GM21576 (cell line): ENCODE measurements around the gene MYLK4.

ENCODE experiments used
- ATAC-seq: cut with Tn5 transposase; IDR thresholded peaks from one replicate; pipeline ENCODE4 v1.9.1; 2021; ENCODE audit warnings: mild to moderate bottlenecking, moderate library complexity; ENCODE audit not compliant: unreplicated experiment

Gene MYLK4

GRCh38 chr6:2710412-2710811, 40.3 kb downstream of the MYLK4 start:
- ATAC-seq, result no peak

- no peak for ATAC-seq
These were observed 42.3 kb downstream of the MYLK4 start for GRCh38 chr6:2708456-2708855.

DNA sequence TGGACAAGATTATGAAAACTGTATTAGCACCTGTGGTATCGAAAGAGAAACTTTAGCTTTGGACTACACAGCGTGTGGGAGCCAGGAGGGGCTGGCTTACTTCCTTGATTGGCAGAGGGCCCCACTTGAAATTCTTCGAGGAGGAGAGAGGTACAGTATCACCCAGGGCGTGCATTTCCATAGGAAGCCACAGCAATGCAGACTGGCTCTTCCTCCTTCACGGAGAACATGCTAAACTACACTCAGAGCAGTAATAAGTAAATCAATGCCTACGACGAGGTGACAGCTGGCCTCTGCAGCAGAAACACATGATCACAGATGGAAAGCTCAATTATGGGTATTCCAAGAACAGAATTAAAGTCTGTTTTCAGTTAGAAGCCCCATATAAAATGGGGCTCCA, 44.2 kb downstream of the MYLK4 start:
- ATAC-seq, result no peak

DNA sequence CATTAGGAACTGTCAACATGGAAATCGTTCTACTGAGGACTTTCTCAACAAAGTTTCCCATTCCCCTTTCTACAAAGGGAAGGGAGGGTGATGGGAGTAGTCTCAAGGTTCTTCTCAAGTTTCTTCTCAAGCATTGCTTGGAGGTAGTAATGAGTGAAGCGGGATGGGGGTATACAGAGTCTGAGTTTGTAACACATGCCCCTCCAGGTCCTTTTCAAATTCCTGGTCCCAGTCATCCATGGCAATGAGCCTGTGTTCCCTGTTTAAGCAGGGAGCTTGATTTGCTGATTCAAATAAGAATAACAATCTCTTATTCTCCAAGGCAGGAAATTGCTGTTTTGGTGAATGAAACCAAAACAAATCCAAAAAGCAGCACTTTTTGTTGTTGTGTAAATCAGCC, 45.5 kb downstream of the MYLK4 start:
- no peak for ATAC-seq

DNA sequence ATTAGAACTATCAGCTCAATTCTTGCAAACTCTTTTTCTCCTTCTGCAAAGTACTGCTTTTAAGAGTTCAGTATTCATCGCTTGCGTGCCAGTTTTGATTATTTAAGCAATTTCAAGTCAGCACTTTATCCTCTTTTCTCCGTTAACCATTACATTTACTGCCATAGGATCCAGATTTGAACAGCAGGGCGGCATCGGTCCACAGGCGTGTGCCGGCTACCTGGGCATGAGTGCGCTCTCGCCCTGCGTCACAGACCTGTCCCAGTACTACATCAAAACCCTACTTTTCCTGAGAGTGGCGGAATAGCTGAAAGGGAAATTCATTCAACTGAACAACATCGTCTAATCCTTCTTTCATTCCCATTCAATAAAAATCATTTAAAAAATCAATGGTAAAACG, 53.4 kb downstream of the MYLK4 start:
- ATAC-seq, result no peak

- no peak for ATAC-seq
These were observed 55.1 kb downstream of the MYLK4 start for GRCh38 chr6:2695454-2696095.

DNA sequence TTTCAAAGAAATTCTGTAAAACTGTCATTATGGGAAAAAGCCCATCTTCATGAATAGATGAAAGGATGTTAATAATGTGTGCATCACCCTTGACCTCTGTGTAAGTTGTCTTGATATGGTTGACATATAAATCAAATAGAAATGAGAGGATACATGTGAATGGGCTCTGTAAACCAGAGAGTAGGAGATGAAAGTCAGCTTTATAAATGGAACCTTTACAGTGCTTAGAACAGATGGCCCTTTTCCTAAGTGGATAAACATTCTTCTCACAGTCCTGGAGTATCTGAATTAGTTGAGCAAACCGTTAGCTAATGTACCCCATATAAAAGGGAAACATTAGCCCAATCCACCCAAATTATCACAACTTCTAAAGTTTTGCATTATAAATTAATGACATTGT, 57.5 kb downstream of the MYLK4 start:
- no peak for ATAC-seq

DNA sequence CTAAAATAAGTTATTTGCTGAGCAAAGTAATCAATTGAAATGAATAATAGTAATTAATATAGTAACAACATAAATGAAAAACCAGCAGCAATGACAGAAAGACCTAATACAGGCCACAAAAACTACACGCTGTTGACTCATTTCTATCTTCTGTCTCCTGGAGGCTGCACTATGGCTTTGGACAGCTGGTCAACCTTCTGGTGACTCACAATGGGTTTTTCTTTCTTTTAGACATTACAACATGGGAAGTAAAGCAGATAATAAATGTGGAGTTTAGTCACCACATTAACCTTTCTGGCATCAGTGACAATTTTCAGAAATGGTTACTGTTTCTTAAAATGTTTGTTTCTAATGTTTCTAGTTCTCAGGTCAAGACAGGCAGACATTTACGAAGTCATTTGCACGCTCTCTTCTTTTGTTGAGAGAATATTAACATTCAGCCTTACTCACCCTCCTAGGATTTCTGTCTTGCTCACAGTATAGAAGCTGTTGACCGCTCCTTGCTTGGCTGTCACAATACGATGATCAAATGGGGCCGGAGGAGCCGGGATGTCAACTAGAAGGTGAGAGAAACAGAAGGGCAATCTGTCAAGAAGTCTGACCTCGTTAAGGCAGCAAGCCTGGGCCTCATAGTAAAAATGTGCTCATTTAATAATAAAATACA, 62.2 kb downstream of the MYLK4 start:
- no peak for ATAC-seq

DNA sequence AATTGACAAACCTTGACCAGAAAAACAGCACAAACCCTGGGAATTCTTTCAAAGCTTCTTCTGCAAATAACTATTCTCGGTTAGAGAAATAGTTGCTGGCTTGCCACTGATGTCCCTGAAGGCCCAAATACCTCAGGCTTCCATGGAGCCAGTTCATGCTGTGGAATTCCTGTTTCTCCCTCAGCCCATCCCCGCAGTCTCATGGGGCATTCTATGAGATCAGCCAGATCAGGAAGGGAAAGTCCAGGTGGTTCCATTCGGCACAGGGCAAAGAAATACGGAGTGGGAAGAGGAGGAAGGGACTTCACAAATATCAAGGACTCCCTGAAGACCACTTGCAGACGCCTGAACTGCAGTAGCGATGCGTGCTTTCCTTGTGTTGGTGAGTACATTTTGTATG, 63.3 kb downstream of the MYLK4 start:
- ATAC-seq, result no peak

DNA sequence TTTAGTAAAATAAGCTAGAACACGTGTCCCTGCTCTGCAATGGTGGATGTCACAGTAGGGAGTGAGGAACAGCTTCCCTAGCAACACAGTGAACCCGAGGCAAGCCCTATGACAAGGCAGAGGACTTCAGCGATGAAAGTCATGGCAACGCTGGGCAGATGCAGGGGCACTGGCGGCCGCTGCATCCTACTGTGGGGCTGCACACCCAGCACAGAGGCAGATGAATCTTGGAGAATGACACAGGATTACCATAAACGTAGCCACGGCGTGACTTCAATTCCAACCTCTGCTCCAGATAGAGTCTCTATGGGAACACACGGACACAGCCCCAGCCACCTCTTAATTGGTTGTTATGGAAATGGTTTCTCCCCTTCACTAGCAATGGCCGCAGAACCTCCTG, 64.2 kb downstream of the MYLK4 start:
- ATAC-seq, result no peak

DNA sequence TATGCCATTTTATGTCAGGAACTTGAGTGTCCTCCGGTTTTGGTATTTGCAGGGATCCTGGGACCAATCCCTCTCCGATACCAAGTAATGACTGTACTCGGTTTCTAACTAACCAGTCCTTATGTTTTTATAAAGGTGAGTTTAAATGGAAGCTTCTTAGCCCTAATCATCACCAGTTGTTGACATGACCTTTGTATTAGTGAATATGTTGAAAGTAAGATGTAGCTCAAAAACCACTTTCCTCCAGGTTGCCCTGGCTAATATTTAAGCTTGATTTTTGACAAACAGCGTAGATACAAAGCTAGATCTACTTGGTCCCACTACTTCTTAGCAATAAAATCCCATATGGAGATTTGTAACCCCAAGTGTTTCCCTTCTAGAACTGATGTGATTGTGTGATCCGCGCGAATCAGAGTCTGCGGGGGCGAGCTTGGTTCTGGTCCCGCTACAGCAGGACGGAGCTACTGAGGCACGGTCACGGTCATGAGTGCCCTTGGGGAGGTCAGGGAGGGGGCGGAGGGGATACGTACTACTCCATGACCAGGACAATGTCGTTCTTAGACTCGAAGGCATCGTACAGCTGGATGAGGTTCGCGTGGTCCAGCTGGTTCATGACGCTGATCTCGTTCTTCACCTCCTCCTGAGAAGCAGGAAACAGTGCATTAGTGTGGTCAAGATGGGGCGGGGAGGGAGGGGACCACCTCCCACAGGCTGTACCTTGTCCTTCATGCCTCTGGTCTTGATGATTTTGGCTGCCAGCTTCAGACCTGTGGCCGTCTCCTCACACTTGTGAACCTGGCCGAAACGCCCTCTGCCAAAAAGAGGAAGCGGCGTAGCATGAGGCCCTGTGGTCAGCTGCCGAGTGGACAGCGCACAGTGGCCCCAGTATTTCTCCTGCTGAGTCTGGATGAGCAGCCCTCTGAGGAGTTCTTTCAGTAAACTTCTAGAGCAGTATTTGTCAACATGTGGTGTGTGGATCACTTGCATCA, 65.7 kb downstream of the MYLK4 start:
- ATAC-seq, result no peak

- ATAC-seq, result no peak
These were observed 66.5 kb downstream of the MYLK4 start for GRCh38 chr6:2684103-2684749.

DNA sequence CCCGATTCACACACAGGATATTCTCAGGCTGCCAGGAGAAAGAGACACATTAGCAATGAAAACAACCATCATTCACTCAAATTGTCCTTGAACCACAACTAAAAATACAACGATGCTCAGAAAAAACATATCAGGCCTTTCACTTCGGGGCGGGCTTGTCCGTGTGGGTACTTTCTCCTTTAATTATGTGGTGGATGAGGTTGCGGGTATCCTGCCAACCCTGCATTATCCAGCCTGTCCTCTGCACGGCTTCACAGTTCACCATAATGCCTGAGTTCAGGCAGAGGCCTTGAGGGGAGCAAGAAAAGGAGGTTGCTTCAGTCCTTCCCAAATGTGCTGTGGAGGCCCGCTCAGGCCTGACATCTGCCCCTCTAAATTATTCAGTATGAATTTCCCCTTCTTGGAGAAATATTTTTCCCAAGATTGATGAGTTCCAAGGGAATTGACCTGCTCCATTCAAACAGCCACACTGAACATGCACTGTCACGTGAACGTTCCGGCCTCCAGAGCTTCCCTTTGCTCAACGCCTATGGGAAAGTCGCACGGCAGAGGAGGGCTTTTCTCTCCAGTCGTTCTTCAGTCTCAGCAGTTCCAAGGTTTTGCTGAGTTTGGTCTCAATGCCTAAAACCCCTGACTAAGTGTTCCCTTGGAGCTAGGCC, 70.3 kb downstream of the MYLK4 start:
- no peak for ATAC-seq

GRCh38 chr6:2677080-2677593, 73.6 kb downstream of the MYLK4 start:
- no peak for ATAC-seq

DNA sequence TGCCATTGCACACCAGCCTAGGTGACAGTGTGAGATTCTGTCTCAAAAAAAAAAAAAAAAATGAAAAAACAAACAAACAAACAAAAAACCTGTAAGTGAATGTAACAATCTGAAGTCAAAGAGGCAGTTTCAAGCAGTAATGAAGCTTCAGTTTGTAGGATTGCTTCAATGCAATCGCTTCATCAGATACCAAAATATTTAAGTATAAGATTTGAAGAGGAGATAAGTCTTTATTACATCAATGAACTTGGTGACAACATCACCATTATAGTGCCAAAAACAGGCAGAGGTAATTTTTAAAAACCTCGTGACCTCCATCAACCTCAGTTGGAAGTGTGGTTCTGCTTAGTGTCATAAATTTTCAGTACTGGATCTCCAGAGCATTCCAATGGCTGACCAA, 74.7 kb downstream of the MYLK4 start:
- ATAC-seq, result no peak

GRCh38 chr6:2674857-2675256, 75.9 kb downstream of the MYLK4 start:
- ATAC-seq, result no peak

DNA sequence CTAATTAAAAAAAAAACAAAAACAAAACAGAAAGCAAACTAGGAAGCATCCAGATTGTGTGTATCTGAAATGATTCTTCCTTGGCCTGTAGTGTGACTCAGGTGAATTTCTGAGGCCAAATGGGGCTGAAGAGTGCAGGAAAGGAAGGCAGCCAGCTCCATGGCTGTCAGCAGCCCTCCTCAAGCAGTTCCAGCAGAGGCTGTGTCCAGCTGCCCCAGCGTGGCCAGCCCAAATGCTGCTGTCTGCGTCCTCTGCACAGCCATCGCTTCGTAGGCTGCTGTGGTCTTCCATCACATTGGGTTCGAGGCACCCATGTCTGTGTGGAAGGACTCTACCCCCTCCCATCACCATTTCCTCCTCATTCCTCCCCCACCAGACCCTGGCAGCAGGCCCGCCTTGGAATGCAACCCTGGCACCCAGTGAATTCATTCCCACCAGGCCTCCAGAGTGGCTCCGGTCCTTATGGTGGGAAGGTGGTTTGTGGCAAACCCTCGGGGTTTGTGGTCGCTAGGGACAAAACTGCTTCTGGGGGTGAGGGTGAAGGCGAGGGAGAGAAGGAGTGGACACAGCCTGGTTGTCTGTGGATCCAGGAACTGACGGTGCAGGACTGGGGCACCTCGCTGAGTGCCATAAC, 81.5 kb downstream of the MYLK4 start:
- ATAC-seq, result no peak

DNA sequence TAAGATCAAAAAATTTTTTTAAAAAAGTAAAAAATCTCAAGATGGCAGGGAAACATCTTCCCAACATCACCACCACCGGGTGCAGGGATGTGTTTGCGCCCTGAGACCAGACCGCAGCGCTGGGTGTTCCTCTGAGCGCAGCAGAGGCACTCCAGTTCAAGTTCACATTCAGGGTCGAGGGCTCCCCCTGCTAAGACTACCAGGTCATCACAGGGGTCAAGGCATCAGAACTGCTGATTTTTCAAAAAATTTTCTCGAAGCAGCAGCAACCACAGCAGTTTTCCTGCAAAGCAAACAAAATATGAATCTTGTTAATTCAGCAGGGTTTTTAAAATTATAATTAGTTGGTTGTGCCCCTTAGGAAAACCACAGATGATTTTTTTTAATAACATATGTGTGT, 83.1 kb downstream of the MYLK4 start:
- no peak for ATAC-seq

GRCh38 chr6:2666906-2667575, 83.7 kb downstream of the MYLK4 start:
- no peak for ATAC-seq
